ENCODE measurements around the gene RAB28.

The RAB28 gene

GRCh38 chr4:13348216-13348615 is 135.9 kb downstream of the RAB28 start:
- TF ChIP-seq, protein P1, sequence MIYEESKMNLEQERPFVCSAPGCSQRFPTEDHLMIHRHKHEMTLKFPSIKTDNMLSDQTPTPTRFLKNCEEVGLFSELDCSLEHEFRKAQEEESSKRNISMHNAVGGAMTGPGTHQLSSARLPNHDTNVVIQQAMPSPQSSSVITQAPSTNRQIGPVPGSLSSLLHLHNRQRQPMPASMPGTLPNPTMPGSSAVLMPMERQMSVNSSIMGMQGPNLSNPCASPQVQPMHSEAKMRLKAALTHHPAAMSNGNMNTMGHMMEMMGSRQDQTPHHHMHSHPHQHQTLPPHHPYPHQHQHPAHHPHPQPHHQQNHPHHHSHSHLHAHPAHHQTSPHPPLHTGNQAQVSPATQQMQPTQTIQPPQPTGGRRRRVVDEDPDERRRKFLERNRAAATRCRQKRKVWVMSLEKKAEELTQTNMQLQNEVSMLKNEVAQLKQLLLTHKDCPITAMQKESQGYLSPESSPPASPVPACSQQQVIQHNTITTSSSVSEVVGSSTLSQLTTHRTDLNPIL (CRISPR knock-in tag; IDR thresholded peaks at IDR 0.05; ENCODE audit: low read depth): no peak
- no peak for TF ChIP-seq PPARA (CRISPR knock-in tag; IDR thresholded peaks at IDR 0.05; ENCODE audit: borderline replicate concordance)
- TF ChIP-seq ZFP3 (CRISPR knock-in tag; IDR thresholded peaks at IDR 0.05): no peak
- TF ChIP-seq, protein P2, sequence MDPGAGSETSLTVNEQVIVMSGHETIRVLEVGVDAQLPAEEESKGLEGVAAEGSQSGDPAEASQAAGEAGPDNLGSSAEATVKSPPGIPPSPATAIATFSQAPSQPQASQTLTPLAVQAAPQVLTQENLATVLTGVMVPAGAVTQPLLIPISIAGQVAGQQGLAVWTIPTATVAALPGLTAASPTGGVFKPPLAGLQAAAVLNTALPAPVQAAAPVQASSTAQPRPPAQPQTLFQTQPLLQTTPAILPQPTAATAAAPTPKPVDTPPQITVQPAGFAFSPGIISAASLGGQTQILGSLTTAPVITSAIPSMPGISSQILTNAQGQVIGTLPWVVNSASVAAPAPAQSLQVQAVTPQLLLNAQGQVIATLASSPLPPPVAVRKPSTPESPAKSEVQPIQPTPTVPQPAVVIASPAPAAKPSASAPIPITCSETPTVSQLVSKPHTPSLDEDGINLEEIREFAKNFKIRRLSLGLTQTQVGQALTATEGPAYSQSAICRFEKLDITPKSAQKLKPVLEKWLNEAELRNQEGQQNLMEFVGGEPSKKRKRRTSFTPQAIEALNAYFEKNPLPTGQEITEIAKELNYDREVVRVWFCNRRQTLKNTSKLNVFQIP (CRISPR knock-in tag; IDR thresholded peaks at IDR 0.05; ENCODE audit: borderline replicate concordance, low read depth): no peak
- no peak for TF ChIP-seq ZNF565 (CRISPR knock-in tag; conservative IDR thresholded peaks at IDR 0.05; ENCODE audit: low read depth)
- no peak for TF ChIP-seq PATZ1 (CRISPR knock-in tag; IDR thresholded peaks at IDR 0.05; ENCODE audit: borderline replicate concordance)
- TF ChIP-seq ISL1 (CRISPR knock-in tag; IDR thresholded peaks at IDR 0.05): no peak
- no peak for TF ChIP-seq BACH2 (CRISPR knock-in tag; IDR thresholded peaks at IDR 0.05; ENCODE audit: borderline replicate concordance)
- TF ChIP-seq RARB (CRISPR knock-in tag; IDR thresholded peaks at IDR 0.05): no peak
- no peak for TF ChIP-seq TSHZ2 (CRISPR knock-in tag; IDR thresholded peaks at IDR 0.05)
- no peak for ATAC-seq

DNA sequence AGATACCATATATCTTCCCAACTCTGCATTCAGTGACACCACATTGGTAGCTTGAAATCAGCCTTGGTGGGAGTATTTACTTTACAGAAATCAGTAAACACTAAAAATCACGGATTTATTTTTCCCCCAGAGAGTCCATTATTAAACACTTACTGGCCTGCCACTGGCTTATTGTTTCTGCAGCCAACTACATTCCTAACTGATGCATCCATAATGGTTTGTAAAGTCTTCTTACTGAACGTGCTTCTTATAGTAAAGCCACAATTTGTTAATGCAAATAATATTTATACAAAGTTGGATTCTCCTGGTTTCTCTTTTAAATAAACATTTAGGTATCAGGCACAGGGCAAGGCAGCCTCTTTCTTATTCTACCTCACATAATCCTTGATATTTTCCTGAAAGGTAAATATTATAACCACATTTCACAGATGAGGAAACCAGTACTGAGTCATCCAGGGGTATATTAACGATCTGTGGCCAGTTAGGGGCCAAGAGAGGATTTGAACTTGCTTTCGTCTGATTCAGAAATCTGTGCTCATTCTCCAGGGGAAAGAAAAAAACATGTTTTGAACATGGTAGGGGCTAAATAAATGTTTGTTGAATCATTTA is 136.5 kb downstream of the RAB28 start:
- ATAC-seq: no peak
- TF ChIP-seq, protein P1 (CRISPR knock-in tag; IDR thresholded peaks at IDR 0.05; ENCODE audit: low read depth): no peak
- TF ChIP-seq ZNF565 (CRISPR knock-in tag; conservative IDR thresholded peaks at IDR 0.05; ENCODE audit: low read depth): no peak
- TF ChIP-seq TCF4 (CRISPR knock-in tag; IDR thresholded peaks at IDR 0.05; ENCODE audit: borderline replicate concordance): no peak
- no peak for TF ChIP-seq PPARA (CRISPR knock-in tag; IDR thresholded peaks at IDR 0.05; ENCODE audit: borderline replicate concordance)
- no peak for TF ChIP-seq PATZ1 (CRISPR knock-in tag; IDR thresholded peaks at IDR 0.05; ENCODE audit: borderline replicate concordance)
- no peak for TF ChIP-seq OSR1 (CRISPR knock-in tag; IDR thresholded peaks at IDR 0.05)
- TF ChIP-seq CSDC2 (CRISPR knock-in tag; IDR thresholded peaks at IDR 0.05): no peak
- TF ChIP-seq TOX (CRISPR knock-in tag; IDR thresholded peaks at IDR 0.05; ENCODE audit: borderline replicate concordance): no peak
- TF ChIP-seq ZNF8 (CRISPR knock-in tag; IDR thresholded peaks at IDR 0.05): no peak
- TF ChIP-seq GLIS3 (CRISPR knock-in tag; IDR thresholded peaks at IDR 0.05): no peak

DNA sequence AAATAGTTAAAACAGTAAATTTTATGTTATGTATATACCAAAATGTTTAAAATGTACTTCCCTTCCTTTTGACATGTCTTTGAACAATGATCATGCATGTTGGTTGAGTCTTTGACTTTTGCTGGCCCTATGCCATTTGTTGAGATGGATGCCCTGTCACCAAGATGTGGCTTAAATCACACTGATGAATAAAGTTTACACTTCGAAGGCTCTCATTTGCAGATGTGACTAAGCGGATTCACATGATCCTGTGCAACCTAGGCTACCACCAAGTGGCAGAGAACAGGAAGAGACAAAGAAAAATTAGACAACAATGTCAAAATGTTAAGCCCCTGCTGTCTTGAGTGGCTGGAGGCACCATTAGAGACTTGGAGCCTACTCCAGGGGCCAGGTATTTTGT is 139.9 kb downstream of the RAB28 start:
- ATAC-seq: no peak
- TF ChIP-seq ESRRG (CRISPR knock-in tag; IDR thresholded peaks at IDR 0.05): no peak
- no peak for TF ChIP-seq SNAI2 (CRISPR knock-in tag; IDR thresholded peaks at IDR 0.05)
- no peak for TF ChIP-seq ZFP30 (CRISPR knock-in tag; IDR thresholded peaks at IDR 0.05)
- no peak for TF ChIP-seq OSR1 (CRISPR knock-in tag; IDR thresholded peaks at IDR 0.05)
- no peak for TF ChIP-seq ZNF565 (CRISPR knock-in tag; conservative IDR thresholded peaks at IDR 0.05; ENCODE audit: low read depth)
- no peak for TF ChIP-seq CSRNP3 (CRISPR knock-in tag; IDR thresholded peaks at IDR 0.05)
- TF ChIP-seq TOX (CRISPR knock-in tag; IDR thresholded peaks at IDR 0.05; ENCODE audit: borderline replicate concordance): no peak
- TF ChIP-seq TCF4 (CRISPR knock-in tag; IDR thresholded peaks at IDR 0.05; ENCODE audit: borderline replicate concordance): no peak
- no peak for TF ChIP-seq ZNF70 (CRISPR knock-in tag; IDR thresholded peaks at IDR 0.05)
- TF ChIP-seq BACH2 (CRISPR knock-in tag; IDR thresholded peaks at IDR 0.05; ENCODE audit: borderline replicate concordance): no peak
- TF ChIP-seq ZFP3 (CRISPR knock-in tag; IDR thresholded peaks at IDR 0.05): no peak
- TF ChIP-seq ZC3H10 (CRISPR knock-in tag; IDR thresholded peaks at IDR 0.05): no peak
